Mucosa of descending colon (tissue), 3 donors: ENCODE measurements around the gene CMKLR1. TPM values are rescaled to one million over a fixed set of nuclear protein-coding genes. Genes with fewer than 3 reads are reported as not detected.

Experiments used
- ATAC-seq: fragments of 200-7000 bp; cut with Tn5 transposase; one replicate; pipeline ENCODE4 v1.9.1; 2020; ENCODE audit warnings: mild to moderate bottlenecking, moderate library complexity
- DNase-seq, 3 donors: peaks; one replicate each; pipeline ENCODE4 v3.0.0-alpha.2; 2020
- H3K36me3 ChIP-seq: fragments of 200-600 bp; one replicate; pipeline ENCODE4 v1.8.0; 2021; ENCODE audit warnings: low read depth, mild to moderate bottlenecking
- H3K4me1 ChIP-seq: fragments of 200-600 bp; one replicate; pipeline ENCODE4 v1.8.0; 2021; ENCODE audit warnings: low read depth, mild to moderate bottlenecking
- H3K4me3 ChIP-seq: fragments of 200-600 bp; one replicate; pipeline ENCODE4 v1.8.0; 2021; ENCODE audit warnings: mild to moderate bottlenecking
- H3K9me3 ChIP-seq: fragments of 200-600 bp; one replicate; pipeline ENCODE4 v1.8.0; 2021; ENCODE audit warnings: mild to moderate bottlenecking
- CTCF ChIP-seq: fragments of 200-600 bp; IDR thresholded peaks from one replicate; pipeline ENCODE4 v1.8.0; 2022; ENCODE audit warnings: antibody characterized with exemption, mild to moderate bottlenecking
- intact Hi-C, 2 donors: fragments of 100-400 bp; cut with DNase I in 1 of 2; cut with micrococcal nuclease in 1 of 2; formaldehyde crosslinking; loops; one replicate each; pipeline versions ENCODE4 v1.11.0 to v1.11.1; 2022; cut with DNase I, micrococcal nuclease
- long read RNA-seq, 2 donors: library from polyadenylated mRNA; unstranded; transcript quantifications; one replicate each; pipeline ENCODE4 v2.0.0, GENCODE V29; 2019 to 2021
- total RNA-seq, 3 donors: library from RNA; stranded (reverse); fragmentation: NEBNext Ultra II Directional in 2 of 3; extraction: Animal tissue kit (Norgen Biotek cat#: 25700) in 2 of 3; gene quantifications; one replicate each; pipeline versions ENCODE4 v1.2.1 to v1.2.4, GENCODE V29; 2021 to 2023
- donor health status: DM: no; HTN: no; CAD: no; lungs with moderate emphysema.
- donor health status: DM: no; HTN: no; CAD: no.
- donor health status: DM: no; HTN: yes; CAD: no.

The CMKLR1 gene
- 10 to 100 TPM in 2 of 3 donors, 1 to 10 TPM in 1; 4.4 to 15.7 (median 10.8) TPM for total RNA-seq
- long read RNA-seq, donor 1, partial matches to known transcripts = 0 of 2 reads
- long read RNA-seq, donor 1, other reads (novel, unspliced or antisense) = 2 of 2 reads
- long read RNA-seq, donor 2 = 0 reads

GRCh38 chr12:108338915-108339657 is at the start of gene CMKLR1:
Gene CMKLR1 (minus strand): TSS chr12:108339311. CDS start chr12:108293591, 45,720 bp downstream.
- DNase-seq = peak in 2 of 3 donors; percentile 37 to 45
- H3K9me3 ChIP-seq = no peaks in the 10 kb centered on the region
- peak; percentile 43 for ATAC-seq
- H3K4me3 ChIP-seq = peak within 1 kb of the TSS; percentile 1
- intact Hi-C loops = no loop called here
- no peaks in the 10 kb centered on the region for H3K4me1 ChIP-seq
- H3K36me3 ChIP-seq = no peaks in the 10 kb centered on the region
- TF ChIP-seq CTCF = no peak

- Histone ChIP-seq H3K9me3 (peaks cover 5% of the 10 kb centered on the region), H3K36me3 (no peaks in the 10 kb centered on the region), H3K4me1 (no peaks in the 10 kb centered on the region), H3K4me3 (no peak overlapping the region)
- intact Hi-C loops = no loop called here
- no peak for ATAC-seq
- no peak for DNase-seq
- TF ChIP-seq CTCF = no peak
Measured at GRCh38 chr12:108387771-108388170, 48.7 kb upstream of the CMKLR1 start.

- Histone ChIP-seq H3K4me1 (no peaks in the 10 kb centered on the region), H3K4me3 (no peak overlapping the region), H3K9me3 (peaks cover 5% of the 10 kb centered on the region), H3K36me3 (no peaks in the 10 kb centered on the region)
- intact Hi-C loops = no loop called here
- ATAC-seq (no peak), DNase-seq (no peak)
- no peak for TF ChIP-seq CTCF
Measured at GRCh38 chr12:108386709-108387360, 47.7 kb upstream of the CMKLR1 start.

GRCh38 chr12:108382437-108382801 is 43.3 kb upstream of the CMKLR1 start:
- H3K36me3 ChIP-seq = no peaks in the 10 kb centered on the region
- no peak overlapping the region for H3K4me3 ChIP-seq
- no peaks in the 10 kb centered on the region for H3K4me1 ChIP-seq
- intact Hi-C loops = no loop called here
- peaks cover 5% of the 10 kb centered on the region for H3K9me3 ChIP-seq
- no peak for TF ChIP-seq CTCF
- no peak for DNase-seq
- no peak for ATAC-seq

GRCh38 chr12:108381787-108382436 is 42.8 kb upstream of the CMKLR1 start:
- no peak for ATAC-seq
- H3K4me3 ChIP-seq = no peak overlapping the region
- DNase-seq = no peak
- no peaks in the 10 kb centered on the region for H3K4me1 ChIP-seq
- intact Hi-C loops = no loop called here
- no peak for TF ChIP-seq CTCF
- peaks cover 5% of the 10 kb centered on the region for H3K9me3 ChIP-seq
- no peaks in the 10 kb centered on the region for H3K36me3 ChIP-seq
